HG02884 (cell line): Measurements from ENCODE around the gene QRICH1.

Source experiments
- ATAC-seq: cut with Tn5 transposase; IDR thresholded peaks from one replicate; pipeline ENCODE4 v1.9.1; 2021; ENCODE audit warnings: mild to moderate bottlenecking, moderate library complexity; ENCODE audit not compliant: unreplicated experiment

The QRICH1 gene

GRCh38 chr3:49119439-49119838 is 25.6 kb upstream of the QRICH1 start:
- ATAC-seq, result no peak

GRCh38 chr3:49119036-49119435 is 25.2 kb upstream of the QRICH1 start:
- no peak for ATAC-seq

DNA sequence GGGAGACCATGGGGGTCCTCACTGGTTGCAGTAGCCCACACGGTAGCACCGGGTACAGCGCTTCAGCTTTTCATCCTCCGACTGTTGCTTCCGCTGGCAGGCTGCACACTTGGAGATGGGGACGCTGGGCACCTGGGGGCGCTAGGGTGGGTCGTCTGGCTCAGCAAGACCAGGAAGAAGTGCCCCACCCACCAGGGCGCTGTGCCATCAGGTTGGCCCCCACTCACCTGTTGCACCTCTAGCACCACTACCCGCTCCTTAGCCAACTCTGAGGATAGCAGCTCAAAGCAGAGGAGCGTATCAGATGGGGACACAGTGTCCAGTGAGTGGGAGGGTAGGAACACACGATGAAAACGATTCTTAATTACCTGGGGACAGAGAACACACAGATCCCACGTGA is 18.4 kb upstream of the QRICH1 start:
- no peak for ATAC-seq

GRCh38 chr3:49111347-49111746 is 17.5 kb upstream of the QRICH1 start:
- ATAC-seq, result no peak

DNA sequence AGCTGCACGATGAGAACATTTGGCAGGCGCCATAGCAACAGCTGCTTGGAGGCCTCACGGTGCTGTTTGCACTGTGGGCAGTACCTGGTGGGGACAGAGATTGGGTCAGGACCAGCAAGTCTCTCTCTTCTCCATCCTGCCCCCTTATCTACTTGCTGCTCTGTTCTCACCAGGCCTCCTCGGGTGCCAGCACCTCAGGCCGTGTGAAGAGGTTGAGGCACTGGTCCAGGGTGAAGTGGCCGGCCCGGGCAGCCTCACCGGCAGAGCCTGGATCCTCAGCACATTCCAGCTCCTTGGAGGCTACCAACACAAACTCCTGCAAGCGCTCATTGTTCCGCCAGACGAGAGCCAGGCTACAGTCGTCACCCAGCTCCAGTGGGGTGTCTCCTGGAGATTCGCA is 16.9 kb upstream of the QRICH1 start:
- ATAC-seq, result no peak

GRCh38 chr3:49108346-49108745 is 14.5 kb upstream of the QRICH1 start:
- ATAC-seq, result no peak

DNA sequence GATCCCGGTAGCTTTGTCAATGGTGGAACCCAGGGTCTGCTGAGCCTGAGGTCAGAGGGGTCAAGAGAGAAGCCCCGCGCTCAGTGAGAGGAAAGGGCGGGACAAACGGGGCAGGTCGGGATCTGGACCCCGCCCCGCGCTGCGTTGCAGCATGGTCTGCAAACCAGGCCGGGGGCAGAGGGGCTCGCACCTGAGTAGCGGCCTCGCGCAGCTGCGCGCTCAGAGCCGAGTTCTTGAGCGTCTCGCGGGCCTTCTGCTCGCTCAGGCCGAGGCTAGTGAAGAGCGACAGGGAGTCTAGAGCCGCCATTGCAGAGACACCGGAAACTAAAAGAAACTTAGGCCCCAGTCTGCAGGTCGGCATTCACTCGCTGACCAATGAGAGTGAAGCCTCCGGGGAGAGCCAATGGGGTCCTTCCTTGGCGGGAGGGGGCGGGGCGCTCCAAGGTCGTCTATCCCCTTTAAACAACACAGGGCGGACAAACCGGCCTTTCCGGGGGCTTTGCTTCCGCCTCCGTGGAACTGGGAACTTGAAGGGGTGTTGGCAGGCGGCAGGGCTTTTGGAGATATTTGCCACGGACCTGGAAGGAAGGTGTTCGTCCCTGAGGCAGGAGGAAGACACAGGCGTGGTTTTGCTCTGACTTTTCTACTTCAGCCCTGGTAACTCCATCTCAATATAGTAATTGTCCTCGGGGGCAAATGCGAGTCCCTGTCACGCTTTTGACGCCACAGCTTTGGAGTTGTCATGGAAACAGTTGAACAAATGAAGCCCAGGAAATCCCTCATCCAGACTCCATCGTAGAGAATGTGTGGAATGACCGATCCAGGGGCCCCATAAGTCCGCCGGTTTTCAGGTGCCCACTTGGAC is 10.8 kb upstream of the QRICH1 start, which contains the start of gene QARS1:
QARS1 (minus strand) TSS at position 331 of the 865 bp plus-strand sequence; CDS start at position 307, 24 bp downstream.
- ATAC-seq, result peak; percentile 81

- no peak for ATAC-seq
Observed at GRCh38 chr3:49104052-49104426, 10.2 kb upstream of the QRICH1 start.

GRCh38 chr3:49100046-49100615 is 6.3 kb upstream of the QRICH1 start:
- no peak for ATAC-seq

DNA sequence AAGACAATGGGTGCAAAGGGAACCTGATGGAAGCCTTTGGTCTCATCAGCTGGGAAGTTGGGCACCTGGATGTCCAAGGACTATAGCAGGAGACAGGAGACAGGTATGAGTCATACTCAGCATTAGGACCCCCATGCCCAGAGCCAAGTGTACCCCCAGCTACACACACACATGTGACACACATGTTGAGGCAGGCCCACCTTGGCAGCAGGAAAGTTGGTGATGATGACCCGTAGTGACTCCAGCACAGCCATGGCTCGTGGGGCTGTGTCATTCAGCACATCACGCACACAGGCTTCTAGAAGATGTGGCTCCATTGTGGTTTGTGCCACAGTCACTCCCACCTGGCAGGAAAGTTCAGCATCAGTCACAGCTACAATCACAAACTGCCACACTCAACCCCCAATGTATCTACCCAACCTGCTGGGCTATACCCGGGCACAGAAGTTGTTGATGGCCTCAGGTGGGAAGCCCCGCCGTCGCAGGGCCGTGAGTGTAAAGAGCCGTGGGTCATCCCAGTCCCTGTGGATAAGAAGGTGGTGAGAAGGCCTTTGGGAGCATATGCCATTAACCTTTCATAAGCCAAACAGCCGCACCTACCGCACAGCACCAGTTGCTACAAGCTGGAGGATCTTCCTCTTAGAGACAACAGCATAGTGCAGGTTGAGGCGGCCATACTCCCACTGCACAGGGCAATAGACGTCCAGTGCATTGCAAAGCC is 5.2 kb upstream of the QRICH1 start:
- no peak for ATAC-seq

DNA sequence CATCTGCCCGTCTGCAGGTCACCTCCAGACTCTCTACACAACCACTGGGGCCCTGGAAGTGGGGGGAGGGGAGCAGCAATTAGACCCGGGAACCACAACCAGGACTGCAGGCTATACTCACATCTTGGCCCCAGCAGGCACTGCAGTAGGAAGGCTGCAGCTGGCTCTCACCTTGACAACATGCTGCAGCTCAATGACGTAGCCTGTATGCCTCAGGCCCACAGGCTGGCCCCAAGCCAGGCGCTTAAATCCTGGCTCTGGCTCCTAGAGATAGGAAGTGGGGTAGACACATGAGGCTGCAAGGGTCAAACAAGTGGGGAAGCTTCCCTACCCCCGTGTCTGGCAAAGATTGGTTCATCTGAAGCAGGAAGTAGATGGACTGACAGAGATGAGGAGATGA is 4.6 kb upstream of the QRICH1 start:
- ATAC-seq, result no peak

DNA sequence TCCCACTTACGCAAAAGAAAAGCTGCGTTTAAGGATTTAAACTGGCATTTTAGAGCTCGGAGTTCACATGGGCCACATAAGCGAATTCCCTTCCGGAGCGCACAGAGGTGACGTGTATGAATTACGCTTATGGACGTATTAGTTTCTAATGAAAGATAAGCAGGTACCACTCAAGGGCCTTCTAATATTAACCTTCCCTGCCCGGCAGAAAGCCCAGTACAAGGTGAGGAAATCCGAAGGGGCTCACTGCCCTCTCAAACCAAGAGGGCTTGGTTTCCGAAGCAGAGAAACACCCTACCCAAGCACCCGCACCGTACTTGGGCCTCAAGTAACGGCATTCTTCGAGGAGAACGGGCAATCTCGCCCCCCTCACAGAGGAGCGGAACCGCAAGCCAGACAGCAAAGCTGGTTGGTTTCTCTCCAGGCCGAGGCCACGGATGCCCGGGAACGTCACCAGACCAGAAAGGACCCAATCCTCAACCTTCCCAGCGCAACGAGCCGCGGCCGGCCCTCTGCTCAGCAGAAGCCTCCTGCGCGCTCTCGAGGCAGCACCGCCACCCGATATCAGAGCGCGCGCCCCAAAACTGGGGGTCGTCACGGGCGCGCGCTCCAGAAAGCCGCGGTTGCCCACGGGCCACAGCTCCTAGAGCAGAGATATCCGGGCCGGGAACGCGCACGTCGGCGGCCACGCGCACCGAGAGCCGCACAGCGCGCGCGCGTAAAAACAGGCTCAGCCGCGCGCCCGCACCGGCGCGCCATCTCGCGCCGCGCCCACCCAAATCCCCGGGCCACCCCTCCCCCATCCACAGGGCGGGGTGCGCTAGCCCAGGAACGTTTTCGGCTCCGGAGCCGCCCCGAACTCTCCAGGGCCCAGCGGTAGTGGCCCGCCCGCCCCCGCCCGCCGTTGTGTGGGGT is 676 bp downstream of the QRICH1 start:
- peak; percentile 26 for ATAC-seq

DNA sequence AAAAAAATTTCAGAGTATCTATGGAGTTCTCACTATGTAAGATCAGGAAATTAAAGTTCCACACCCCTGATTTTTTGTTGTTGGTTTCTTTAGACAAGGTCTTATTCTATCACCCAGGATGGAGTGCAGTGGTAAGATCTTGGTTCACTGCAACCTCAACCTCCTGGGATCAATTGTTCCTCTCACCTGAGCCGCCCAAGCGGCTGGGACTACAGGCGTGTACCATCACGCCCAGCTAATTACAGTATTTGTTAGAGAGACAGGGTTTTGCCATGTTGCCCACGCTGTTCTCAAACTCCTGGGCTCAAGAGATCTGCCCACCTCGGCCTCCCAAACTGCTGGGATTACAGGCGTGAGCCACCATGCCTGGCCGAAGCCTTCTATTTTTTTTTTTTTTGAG is 12.4 kb downstream of the QRICH1 start:
- no peak for ATAC-seq

DNA sequence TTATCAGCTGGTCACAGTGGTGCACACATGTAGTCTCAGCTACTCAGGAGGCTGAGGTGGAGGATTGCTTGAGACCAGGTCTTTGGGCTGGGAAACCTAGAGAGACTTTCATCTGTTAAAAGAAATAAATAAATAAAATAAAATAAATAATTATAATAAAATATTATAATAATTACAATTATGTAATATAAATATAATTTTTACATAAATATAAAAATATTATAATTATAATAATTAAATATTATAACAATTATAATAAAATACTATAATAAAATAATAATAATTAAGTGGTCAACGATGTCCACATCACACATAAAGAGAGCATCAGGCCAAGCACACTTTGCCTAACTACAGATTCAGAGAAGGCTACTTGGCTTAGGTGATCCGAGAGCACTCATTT is 14.6 kb downstream of the QRICH1 start:
- no peak for ATAC-seq

DNA sequence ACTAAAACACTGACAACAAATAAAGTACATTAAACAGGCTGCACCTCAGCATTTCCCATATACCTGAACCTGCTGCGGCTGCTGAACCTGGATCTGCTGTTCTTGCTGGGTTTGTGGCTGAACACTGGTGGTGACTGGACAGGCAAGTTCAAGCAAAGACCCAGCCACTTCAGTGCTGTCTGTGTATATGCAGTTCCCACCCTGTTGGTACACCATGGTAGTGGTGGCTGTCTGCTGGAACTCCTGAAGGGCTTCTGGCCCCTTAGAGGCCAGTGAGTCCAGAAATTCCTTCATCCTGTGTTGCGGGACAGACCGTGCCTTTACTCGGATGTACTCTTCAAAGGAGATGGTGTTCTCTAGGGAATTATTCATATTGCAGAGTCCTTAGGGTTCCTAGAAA is 17.2 kb downstream of the QRICH1 start:
- ATAC-seq, result no peak

GRCh38 chr3:49076116-49076515 is 17.8 kb downstream of the QRICH1 start:
- ATAC-seq, result no peak

DNA sequence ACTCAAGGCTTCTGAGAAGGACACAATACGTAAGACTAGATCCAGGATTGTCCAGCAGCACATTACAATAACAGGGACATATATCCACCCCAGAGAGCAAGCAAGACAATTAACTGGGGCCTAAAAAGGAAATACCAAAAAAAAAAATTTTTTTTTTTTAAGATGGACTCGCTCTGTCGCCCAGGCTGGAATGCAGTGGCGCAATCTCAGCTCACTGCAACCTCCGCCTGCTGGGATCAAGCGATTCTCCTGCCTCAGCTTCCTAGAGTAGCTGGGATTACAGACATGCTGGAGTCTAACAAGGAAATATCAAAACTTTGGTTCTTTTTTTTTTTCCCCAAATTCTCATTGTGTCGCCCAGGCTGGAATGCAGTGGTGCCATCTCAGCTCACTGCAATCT is 35.9 kb downstream of the QRICH1 start:
- no peak for ATAC-seq

DNA sequence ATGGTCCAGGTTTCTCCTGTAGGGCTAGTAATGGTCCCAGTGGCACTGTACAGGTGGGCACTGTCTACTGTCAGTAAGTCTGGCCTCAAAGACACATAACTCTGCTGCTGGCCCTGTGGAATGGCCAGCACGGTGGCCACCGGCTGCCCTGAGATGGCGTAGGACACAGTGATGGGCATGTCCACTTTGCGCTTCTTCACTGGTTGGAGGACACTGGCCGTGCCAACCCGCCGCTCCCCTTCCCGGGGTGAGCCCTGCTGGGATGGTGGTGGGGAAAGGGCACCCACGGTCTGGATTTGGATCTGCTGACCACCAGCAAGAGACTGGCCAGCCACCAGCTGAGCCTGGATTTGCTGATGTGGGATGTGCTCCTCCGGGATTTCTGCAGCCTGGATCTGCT is 36.6 kb downstream of the QRICH1 start:
- ATAC-seq, result no peak

DNA sequence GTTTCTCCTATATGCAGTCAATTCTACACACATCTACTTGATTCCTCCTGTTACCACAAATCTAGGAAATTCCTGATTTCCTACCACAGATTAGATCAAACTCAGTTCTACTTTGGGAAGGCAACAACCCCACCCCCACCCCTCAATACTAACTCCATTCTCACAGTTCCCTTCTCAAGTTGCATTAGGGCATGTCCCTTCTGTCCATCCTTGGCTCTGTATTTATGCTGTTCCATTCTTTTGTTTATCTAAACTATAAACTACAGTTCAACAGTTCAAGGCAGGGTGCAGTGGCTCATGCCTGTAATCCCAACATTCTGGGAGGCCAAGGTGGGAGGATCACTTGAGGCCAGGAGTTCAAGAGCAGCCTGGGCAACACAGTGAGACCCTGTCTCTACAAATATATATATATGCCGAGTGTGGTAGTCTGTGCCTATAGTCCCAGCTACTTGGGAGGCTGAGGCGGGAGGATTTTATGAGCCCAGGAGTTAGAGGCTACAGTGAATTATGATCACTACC is 39.5 kb downstream of the QRICH1 start:
- ATAC-seq, result no peak

DNA sequence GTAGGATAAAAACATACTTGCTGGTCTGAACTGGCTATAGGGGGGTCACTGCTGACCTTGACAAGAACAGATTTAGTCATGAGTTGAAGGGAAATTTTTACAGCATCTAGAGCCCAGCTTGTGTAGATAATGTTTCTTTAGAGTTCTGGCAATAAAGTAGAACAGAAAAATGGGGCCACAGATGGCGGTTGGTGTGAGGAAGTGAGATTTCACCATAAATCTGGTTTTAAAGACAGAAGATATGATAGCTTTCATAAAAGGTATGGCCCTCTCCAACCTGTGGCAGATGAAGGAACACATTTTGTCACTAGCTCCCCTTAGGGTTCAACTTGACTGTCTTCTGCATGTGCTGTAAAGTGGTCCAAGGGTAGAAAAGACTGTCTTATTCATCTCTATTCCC is 40.3 kb downstream of the QRICH1 start:
- ATAC-seq, result no peak

DNA sequence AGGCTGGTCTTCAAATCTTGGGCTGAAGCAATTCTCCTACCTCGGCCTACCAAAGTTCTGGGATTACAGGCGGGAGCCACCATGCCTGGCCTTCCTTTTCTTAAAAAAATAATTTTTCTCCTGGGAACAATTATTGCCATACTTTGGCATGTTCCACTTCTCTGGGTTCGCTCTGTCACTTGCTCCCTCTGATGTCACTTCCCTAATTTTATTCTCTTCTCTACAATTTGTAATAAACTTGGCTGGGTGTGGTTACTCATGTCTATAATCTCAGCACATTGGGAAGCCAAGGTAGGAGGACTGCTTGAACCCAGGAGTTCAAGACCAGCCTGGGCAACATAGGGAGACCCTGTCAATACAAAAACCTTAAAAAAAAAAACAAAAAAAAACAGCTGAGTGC is 58.6 kb downstream of the QRICH1 start:
- no peak for ATAC-seq
